B cell (primary cell): ENCODE measurements around the gene TTC28. TPM values are rescaled to one million over a fixed set of nuclear protein-coding genes. Genes with fewer than 3 reads are reported as not detected.

ENCODE experiments used
- ATAC-seq: fragments of 200-7000 bp; cut with Tn5 transposase; one replicate; pipeline ENCODE4 v1.10.0; 2021; ENCODE audit warnings: low read depth, mild to moderate bottlenecking, moderate number of reproducible peaks, moderate library complexity
- CTCF ChIA-PET: fragments of 350-600 bp; sonication (Branson Sonifier 250); formaldehyde crosslinking; loops from one replicate; lab custom pipeline; 2021; ENCODE audit warnings: antibody characterized with exemption, inconsistent platforms; lab: Charles Lee
- POLR2A ChIA-PET: fragments of 350-600 bp; sonication (Branson Sonifier 250); formaldehyde crosslinking; loops from one replicate; lab custom pipeline; 2021; ENCODE audit warnings: antibody characterized with exemption; lab: Charles Lee
- DNase-seq: peaks from one replicate; pipeline ENCODE4 v3.0.0; 2013
- H2AFZ ChIP-seq: 2 replicates; pipeline ENCODE4 v1.6.1; 2012; ENCODE audit warnings: mild to moderate bottlenecking, low read depth, low read length; ENCODE audit not compliant: insufficient read depth, poor library complexity, severe bottlenecking
- H3K27ac ChIP-seq, 2 donors: 1 replicate in 1 of 2; 2 replicates in 1 of 2; pipeline ENCODE4 v1.5.1; 2012 to 2013; ENCODE audit warnings: low read length in 2 of 2, mild to moderate bottlenecking in 2 of 2, moderate library complexity in 1 of 2
- H3K27me3 ChIP-seq, 4 experiments: fragments of 200-600 bp in 1 of 4; sonication (generic) in 1 of 4; replicated peaks in 1 of 4; 1 replicate in 2 of 4; 2 replicates in 2 of 4; pipeline versions ENCODE4 v1.6.1 to v1.7.0; 2013 to 2016; ENCODE audit warnings: low read length in 3 of 4, mild to moderate bottlenecking in 2 of 4, mixed read lengths in 1 of 4, moderate library complexity in 1 of 4; ENCODE audit not compliant: insufficient read depth in 4 of 4, control insufficient read depth in 3 of 4; ENCODE audit errors: control extremely low read depth in 1 of 4
- H3K36me3 ChIP-seq, 2 experiments: replicated peaks in 1 of 2; 1 replicate in 1 of 2; 2 replicates in 1 of 2; pipeline versions ENCODE4 v1.6.1 to v1.7.1; 2013; ENCODE audit warnings: low read length in 1 of 2; ENCODE audit not compliant: insufficient read depth in 2 of 2, control insufficient read depth in 1 of 2; ENCODE audit errors: control extremely low read depth in 1 of 2, extremely low read depth in 1 of 2
- H3K4me1 ChIP-seq, 2 donors: fragments of 200-600 bp in 1 of 2; sonication (generic) in 1 of 2; 1 replicate in 1 of 2; 2 replicates in 1 of 2; pipeline versions ENCODE4 v1.5.1 to v1.6.1; 2013 to 2017; ENCODE audit warnings: low read length in 2 of 2; ENCODE audit not compliant: control insufficient read depth in 2 of 2, insufficient read depth in 2 of 2
- H3K4me2 ChIP-seq: replicated peaks from 2 replicates; pipeline ENCODE3; 2012; ENCODE audit warnings: mild to moderate bottlenecking, low read depth, low read length; ENCODE audit not compliant: poor library complexity, severe bottlenecking
- H3K4me3 ChIP-seq, 5 experiments: fragments of 200-600 bp in 1 of 5; sonication (generic) in 1 of 5; 1 replicate in 3 of 5; 2 replicates in 2 of 5; pipeline versions ENCODE4 v1.5.1 to v1.7.0; 2011 to 2016; ENCODE audit warnings: low read length in 4 of 5, mild to moderate bottlenecking in 4 of 5, low read depth in 2 of 5, control low read depth in 1 of 5, moderate library complexity in 1 of 5; ENCODE audit not compliant: insufficient read depth in 1 of 5; ENCODE audit errors: control extremely low read depth in 1 of 5, extremely low read depth in 1 of 5
- H3K79me2 ChIP-seq: fragments of 200-600 bp; sonication (generic); one replicate; pipeline ENCODE4 v1.6.0; 2016; ENCODE audit warnings: low read length; ENCODE audit not compliant: control insufficient read depth, insufficient read depth
- H3K9ac ChIP-seq: fragments of 200-600 bp; sonication (generic); 2 replicates; pipeline ENCODE4 v1.6.1; 2017; ENCODE audit warnings: mild to moderate bottlenecking, low read length, moderate library complexity
- H3K9me3 ChIP-seq, 3 donors: one replicate each; pipeline versions ENCODE4 v1.6.1 to v1.7.1; 2013; ENCODE audit warnings: low read length in 2 of 3; ENCODE audit not compliant: control insufficient read depth in 2 of 3, insufficient read depth in 1 of 3; ENCODE audit errors: control extremely low read depth in 1 of 3
- H4K20me1 ChIP-seq: 2 replicates; pipeline ENCODE4 v1.6.0; 2012; ENCODE audit warnings: mild to moderate bottlenecking, low read length; ENCODE audit not compliant: insufficient read depth, control insufficient read depth, poor library complexity, severe bottlenecking
- H3K27ac Mint-ChIP-seq: one replicate; pipeline ENCODE4 v1.8.0; 2021; ENCODE audit warnings: mixed read lengths
- H3K27me3 Mint-ChIP-seq: one replicate; pipeline ENCODE4 v1.8.0; 2021; ENCODE audit warnings: mixed read lengths
- H3K4me1 Mint-ChIP-seq: one replicate; pipeline ENCODE4 v1.8.0; 2021; ENCODE audit warnings: mixed read lengths
- H3K4me3 Mint-ChIP-seq: one replicate; pipeline ENCODE4 v1.8.0; 2021; ENCODE audit warnings: mixed read lengths
- H3K9me3 Mint-ChIP-seq: one replicate; pipeline ENCODE4 v1.8.0; 2022; ENCODE audit warnings: mixed read lengths; ENCODE audit not compliant: insufficient read depth
- EZH2 ChIP-seq: IDR thresholded peaks from 2 replicates; pipeline ENCODE4 v1.6.1; 2012; ENCODE audit warnings: borderline replicate concordance, low read depth, mild to moderate bottlenecking, moderate library complexity, low read length; ENCODE audit not compliant: insufficient read depth, poor library complexity, severe bottlenecking
- WGBS: methylation state at CpG from one replicate; pipeline ENCODE4 v1.1.5; 2013; ENCODE audit warnings: missing lambda C conversion rate; ENCODE audit not compliant: insufficient coverage; 5-methylcytosine and 5-hydroxymethylcytosine counted together
- intact Hi-C: fragments of 100-400 bp; cut with micrococcal nuclease; formaldehyde crosslinking; loops from one replicate; pipeline ENCODE4 v1.10.0; 2022
- polyA plus RNA-seq: library from polyadenylated mRNA; depleted of rRNA; stranded (reverse); fragments of >200 nt; gene quantifications from 2 replicates; pipeline ENCODE4 v1.2.3, GENCODE V29; 2012
- total RNA-seq, 2 donors: library from RNA; stranded (reverse); fragments of 120-200 nt in 1 of 2; gene quantifications; 1 replicate in 1 of 2; 2 replicates in 1 of 2; pipeline versions ENCODE4 v1.2.3 to v1.2.4, GENCODE V29; 2013 to 2022
- TF ChIP-seq, protein P1 (sequence below): fragments of 200-600 bp; IDR thresholded peaks from one replicate; pipeline ENCODE4 v1.8.0; 2022; ENCODE audit warnings: antibody characterized with exemption, mild to moderate bottlenecking

Gene TTC28
- total and polyA plus RNA-seq, 2 donors (not counting 1 experiment from before 2014, with no cell fraction given) = 4.5 to 7.3 TPM

- no peak overlapping the region for H3K4me2 ChIP-seq
- Mint-ChIP-seq H3K4me3 (no peak overlapping the region), H3K4me1 (peaks cover 3% of the 10 kb centered on the region), H3K9me3 (no peaks in the 10 kb centered on the region), H3K27ac (no peak overlapping the region), H3K27me3 (no peaks in the 10 kb centered on the region)
- no peaks in the 10 kb centered on the region for H3K9me3 ChIP-seq
- no peak for ATAC-seq
- ChIA-PET POLR2A (no interaction called here), CTCF (no interaction called here)
- 97% methylated on average over 22 of the region's 25 CpGs for WGBS
- H3K36me3 ChIP-seq = no peaks in the 10 kb centered on the region
- no peak overlapping the region for H2AFZ ChIP-seq
- H3K4me1 ChIP-seq = peaks cover 0 to 2% of the 10 kb centered on the region in 2 donors
- TF ChIP-seq, protein P1, sequence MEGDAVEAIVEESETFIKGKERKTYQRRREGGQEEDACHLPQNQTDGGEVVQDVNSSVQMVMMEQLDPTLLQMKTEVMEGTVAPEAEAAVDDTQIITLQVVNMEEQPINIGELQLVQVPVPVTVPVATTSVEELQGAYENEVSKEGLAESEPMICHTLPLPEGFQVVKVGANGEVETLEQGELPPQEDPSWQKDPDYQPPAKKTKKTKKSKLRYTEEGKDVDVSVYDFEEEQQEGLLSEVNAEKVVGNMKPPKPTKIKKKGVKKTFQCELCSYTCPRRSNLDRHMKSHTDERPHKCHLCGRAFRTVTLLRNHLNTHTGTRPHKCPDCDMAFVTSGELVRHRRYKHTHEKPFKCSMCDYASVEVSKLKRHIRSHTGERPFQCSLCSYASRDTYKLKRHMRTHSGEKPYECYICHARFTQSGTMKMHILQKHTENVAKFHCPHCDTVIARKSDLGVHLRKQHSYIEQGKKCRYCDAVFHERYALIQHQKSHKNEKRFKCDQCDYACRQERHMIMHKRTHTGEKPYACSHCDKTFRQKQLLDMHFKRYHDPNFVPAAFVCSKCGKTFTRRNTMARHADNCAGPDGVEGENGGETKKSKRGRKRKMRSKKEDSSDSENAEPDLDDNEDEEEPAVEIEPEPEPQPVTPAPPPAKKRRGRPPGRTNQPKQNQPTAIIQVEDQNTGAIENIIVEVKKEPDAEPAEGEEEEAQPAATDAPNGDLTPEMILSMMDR = no peak
- TF ChIP-seq EZH2 = no peak
- H4K20me1 ChIP-seq = no peaks in the 10 kb centered on the region
- no peak overlapping the region for H3K4me3 ChIP-seq
- intact Hi-C loops = no loop called here
- no peak for DNase-seq
- H3K27ac ChIP-seq = no peak overlapping the region
- no peaks in the 10 kb centered on the region for H3K27me3 ChIP-seq
- no peak overlapping the region for H3K9ac ChIP-seq
- no peaks in the 10 kb centered on the region for H3K79me2 ChIP-seq
Observed at GRCh38 chr22:27995801-27996528, 683.7 kb downstream of the TTC28 start.
